A673 (cell line): ENCODE measurements around the gene PHYHD1. TPM values are rescaled to one million over a fixed set of nuclear protein-coding genes. Genes with fewer than 3 reads are reported as not detected.

Source experiments
- BruUV-seq: library from RNA; stranded (reverse); fragments of 400-500 nt; replicated peaks from 2 replicates; lab custom pipeline; 2021; lab: Mats Ljungman, UMichigan
- CTCF ChIA-PET: fragments of 300-600 bp; sonication (Branson Sonifier 250); formaldehyde crosslinking; loops from one replicate; lab custom pipeline; 2022; ENCODE audit warnings: antibody characterized with exemption; lab: Charles Lee
- POLR2A ChIA-PET: fragments of 300-600 bp; sonication (Branson Sonifier 250); formaldehyde crosslinking; loops from one replicate; lab custom pipeline; 2022; ENCODE audit warnings: antibody characterized with exemption; ENCODE audit not compliant: low non-redundant PET; lab: Charles Lee
- DNase-seq: peaks from one replicate; pipeline ENCODE4 v3.0.0-alpha.2; 2015; ENCODE audit warnings: low spot score
- H3K27ac ChIP-seq: fragments of 200-600 bp; sonication (generic); 2 replicates; pipeline ENCODE4 v1.5.1; 2016; ENCODE audit warnings: mixed run types, low read depth, mild to moderate bottlenecking, mixed read lengths, antibody characterized with exemption, low read length; ENCODE audit not compliant: poor library complexity, severe bottlenecking
- H3K27me3 ChIP-seq: fragments of 200-600 bp; sonication (generic); replicated peaks from 2 replicates; pipeline ENCODE4 v1.6.1; 2017; ENCODE audit warnings: mixed run types, low read depth, mild to moderate bottlenecking, mixed read lengths, antibody characterized with exemption, low read length; ENCODE audit not compliant: insufficient read depth, poor library complexity
- H3K36me3 ChIP-seq: fragments of 200-600 bp; sonication (generic); 2 replicates; pipeline ENCODE4 v1.6.1; 2016; ENCODE audit warnings: mixed run types, mild to moderate bottlenecking, mixed read lengths, antibody characterized with exemption, low read length; ENCODE audit not compliant: insufficient read depth, poor library complexity, severe bottlenecking
- H3K4me1 ChIP-seq: fragments of 200-600 bp; sonication (generic); 2 replicates; pipeline ENCODE4 v1.6.1; 2017; ENCODE audit warnings: mixed run types, mild to moderate bottlenecking, mixed read lengths, antibody characterized with exemption, low read length; ENCODE audit not compliant: insufficient read depth, poor library complexity, severe bottlenecking
- H3K4me3 ChIP-seq: fragments of 200-600 bp; sonication (generic); 2 replicates; pipeline ENCODE4 v1.5.1; 2016; ENCODE audit warnings: low read depth, mixed run types, mild to moderate bottlenecking, mixed read lengths, low read length; ENCODE audit not compliant: poor library complexity, severe bottlenecking
- H3K9me3 ChIP-seq: fragments of 200-600 bp; sonication (generic); 2 replicates; pipeline ENCODE4 v1.6.1; 2016; ENCODE audit warnings: mixed run types, low read depth, mild to moderate bottlenecking, mixed read lengths, antibody characterized with exemption, low read length; ENCODE audit not compliant: poor library complexity, severe bottlenecking
- CTCF ChIP-seq: fragments of 300-800, 200-600 bp; sonication (generic); conservative IDR thresholded peaks from 2 replicates; pipeline ENCODE4 v1.5.1; 2017; ENCODE audit warnings: low read depth, mild to moderate bottlenecking, antibody characterized with exemption, low read length, moderate library complexity, mixed read lengths
- EZH2 ChIP-seq: fragments of 200-600 bp; sonication (generic); IDR thresholded peaks from 2 replicates; pipeline ENCODE4 v1.6.1; 2017; ENCODE audit warnings: borderline replicate concordance, low read depth, mild to moderate bottlenecking, mixed read lengths, antibody characterized with exemption, low read length; ENCODE audit not compliant: poor library complexity, severe bottlenecking
- intact Hi-C: fragments of 100-400 bp; cut with micrococcal nuclease; formaldehyde crosslinking; loops from one replicate; pipeline ENCODE4 v1.10.0; 2022; ENCODE audit not compliant: unreplicated experiment
- total RNA-seq: library from RNA; stranded (reverse); gene quantifications from 2 replicates; pipeline ENCODE4 v1.2.3, GENCODE V29; 2021

Gene PHYHD1
- total RNA-seq, 1 experiment from 2014 or later = 6.3 TPM

GRCh38 chr9:128937310-128938165, 16.8 kb downstream of the PHYHD1 start:
- ChIA-PET POLR2A (no interaction called here), CTCF (interaction anchor here (0.5 kb wide), 1 partner anchor 75 kb away, joined by 3 read pairs; no protein-coding TSS in a partner anchor)
- no peaks in the 10 kb centered on the region for H3K4me1 ChIP-seq
- H3K4me3 ChIP-seq = no peak overlapping the region
- DNase-seq = no peak
- H3K36me3 ChIP-seq = no peaks in the 10 kb centered on the region
- intact Hi-C loops = no loop called here
- no peak overlapping the region for H3K27ac ChIP-seq
- H3K27me3 ChIP-seq = no peaks in the 10 kb centered on the region
- TF ChIP-seq CTCF (no peak), EZH2 (no peak)
- no TSS peak for BruUV-seq
- no peaks in the 10 kb centered on the region for H3K9me3 ChIP-seq

- H3K27ac ChIP-seq = no peak overlapping the region
- H3K27me3 ChIP-seq = no peaks in the 10 kb centered on the region
- no peak for DNase-seq
- CTCF ChIA-PET = no interaction called here
- no TSS peak for BruUV-seq
- no peak for TF ChIP-seq EZH2
- no peak for TF ChIP-seq CTCF
- POLR2A ChIA-PET = no interaction called here
- no peaks in the 10 kb centered on the region for H3K4me1 ChIP-seq
- no peaks in the 10 kb centered on the region for H3K9me3 ChIP-seq
- intact Hi-C loops = no loop called here
- no peak overlapping the region for H3K4me3 ChIP-seq
- no peaks in the 10 kb centered on the region for H3K36me3 ChIP-seq
Observed at GRCh38 chr9:128940271-128940921, 19.6 kb downstream of the PHYHD1 start.

GRCh38 chr9:128940946-128941755, 20.4 kb downstream of the PHYHD1 start:
- POLR2A ChIA-PET = no interaction called here
- intact Hi-C loops = no loop called here
- no TSS peak for BruUV-seq
- no peak for TF ChIP-seq EZH2
- no peak for TF ChIP-seq CTCF
- Histone ChIP-seq H3K4me3 (no peak overlapping the region), H3K4me1 (no peaks in the 10 kb centered on the region), H3K27me3 (no peaks in the 10 kb centered on the region), H3K9me3 (no peaks in the 10 kb centered on the region), H3K36me3 (peaks cover 4% of the 10 kb centered on the region), H3K27ac (no peak overlapping the region)
- CTCF ChIA-PET = no interaction called here
- no peak for DNase-seq
